ENCODE measurements around the gene CDIPT. TPM values are rescaled to one million over a fixed set of nuclear protein-coding genes. Genes with fewer than 3 reads are reported as not detected.

Gene CDIPT
- total and polyA plus RNA-seq, 2 of the 4 experiments (the other 2 are of a cell fraction) = 47.1 to 100 TPM

- ChIA-PET CTCF (no interaction called here), POLR2A (ENCODE audit: unreplicated experiment) (interaction anchor here (0.7 kb wide), 1 partner anchor 155 kb away, joined by 3 read pairs; the partner anchor contains the start of gene C16orf92)
- dilution Hi-C loops (cut with HindIII; ENCODE audit: low sequenced_read_pairs, unreplicated experiment) = no loop called here
- BruUV-seq (replicated peaks) = no TSS peak
- Histone ChIP-seq H2BK120ac (ENCODE audit: low read depth, low read length) (no peak overlapping the region), H3K14ac (replicated peaks; ENCODE audit: low read depth, low read length) (no peak overlapping the region), H3K56ac (ENCODE audit: extremely low read depth, insufficient read depth, low read length) (no peak overlapping the region), H3K4me2 (ENCODE audit: low read depth, low read length) (no peak overlapping the region), H3K9ac (ENCODE audit: low read depth, low read length) (no peak overlapping the region), H3K27ac (ENCODE audit: insufficient read depth, low read length) (no peak overlapping the region), H4K5ac (ENCODE audit: low read depth, low read length) (no peak overlapping the region), H2BK5ac (ENCODE audit: low read depth, low read length, poor library complexity, severe bottlenecking) (no peak overlapping the region), H3K9me3 (ENCODE audit: control insufficient read depth, insufficient read depth, low read length) (no peaks in the 10 kb centered on the region), H4K20me1 (ENCODE audit: insufficient read depth, low read length) (no peaks in the 10 kb centered on the region), H4K91ac (ENCODE audit: insufficient read depth, low read depth, low read length) (no peak overlapping the region), H3K27me3 (ENCODE audit: control insufficient read depth, insufficient read depth, low read length) (no peaks in the 10 kb centered on the region), H4K8ac (ENCODE audit: low read depth in 2 of 2, low read length in 2 of 2) (no peak overlapping the region), H3K4me3 (ENCODE audit: insufficient read depth, low read depth, low read length) (no peak overlapping the region), H3K4ac (ENCODE audit: low read depth, low read length) (no peak overlapping the region), H3K23ac (ENCODE audit: low read depth, low read length) (no peak overlapping the region), H2BK20ac (ENCODE audit: low read depth, low read length) (no peak overlapping the region), H2AK9ac (replicated peaks; ENCODE audit: low read depth, low read length, poor library complexity) (no peak overlapping the region), H3K79me1 (ENCODE audit: low read depth in 1 of 2, low read length in 2 of 2) (no peaks in the 10 kb centered on the region), H3K18ac (ENCODE audit: low read depth, low read length) (no peak overlapping the region), H3K4me1 (ENCODE audit: control insufficient read depth, insufficient read depth, low read length) (no peaks in the 10 kb centered on the region), H3K36me3 (ENCODE audit: control insufficient read depth, insufficient read depth, low read length) (no peaks in the 10 kb centered on the region), H3K9me1 (ENCODE audit: insufficient read depth, low read length) (no peaks in the 10 kb centered on the region), H2AK5ac (ENCODE audit: low read depth, low read length) (no peak overlapping the region), H2AFZ (replicated peaks; ENCODE audit: low read length, poor library complexity) (no peak overlapping the region), H2BK15ac (ENCODE audit: low read depth, low read length) (no peak overlapping the region)
- TF ChIP-seq RCOR1 (IDR thresholded peaks at IDR 0.05; ENCODE audit: insufficient replicate concordance, low read length) (no peak), CTCF (conservative IDR thresholded peaks at IDR 0.05; ENCODE audit: low read depth, low read length) (no peak), POLR2A (IDR thresholded peaks at IDR 0.05; ENCODE audit: low read depth, low read length) (no peak), MAZ (IDR thresholded peaks at IDR 0.05; ENCODE audit: borderline replicate concordance, low read depth, low read length) (no peak), SMC3 (IDR thresholded peaks at IDR 0.05; ENCODE audit: low read depth, low read length) (no peak), MAFK (IDR thresholded peaks at IDR 0.05; ENCODE audit: low read depth, low read length) (no peak), USF2 (IDR thresholded peaks at IDR 0.05; ENCODE audit: low read depth, low read length) (no peak), RAD21 (IDR thresholded peaks at IDR 0.05; ENCODE audit: low read length) (no peak), BHLHE40 (IDR thresholded peaks at IDR 0.05; ENCODE audit: low read depth, low read length) (no peak), RFX5 (IDR thresholded peaks at IDR 0.05; ENCODE audit: low read depth, low read length) (no peak), NFE2L2 (IDR thresholded peaks at IDR 0.05; ENCODE audit: low read depth, low read length) (no peak), ELK1 (IDR thresholded peaks at IDR 0.05; ENCODE audit: borderline replicate concordance, low read depth, low read length) (no peak)
- 71% methylated on average over 7 of the region's 8 CpGs; no CpG with 5 or more reads in 1 of the 2 experiments for WGBS, 2 experiments (ENCODE audit: extremely low coverage in 2 of 2, insufficient read length in 1 of 2)
- ATAC-seq (ENCODE audit: low read depth) = no peak
- in situ Hi-C loops (cut with MboI; ENCODE audit: low sequenced_read_pairs) = no loop called here
- DNase-seq = no peak
- intact Hi-C loops (cut with micrococcal nuclease) = no loop called here
Measured at GRCh38 chr16:29868396-29869009, 5.5 kb upstream of the CDIPT start.

Measured in IMR-90 (cell line).